Astrocyte of the cerebellum (primary cell): ENCODE results near the gene RNF6.

Experiments
- DNase-seq: peaks from one replicate; pipeline ENCODE4 v3.0.0-alpha.2; 2011; ENCODE audit warnings: low read depth
- H3K4me3 ChIP-seq: 2 replicates; pipeline ENCODE4 v1.5.1; 2011; ENCODE audit warnings: mild to moderate bottlenecking, low read depth, low read length, moderate library complexity
- in situ Hi-C: cut with HindIII; loops from 2 replicates; pipeline ENCODE4 v1.10.0; 2017; ENCODE audit warnings: low sequenced_read_pairs
- TF ChIP-seq, protein P1 (sequence below): IDR thresholded peaks from 2 replicates; pipeline ENCODE4 v1.5.1; 2012; ENCODE audit warnings: low read length, low read depth, moderate library complexity, mild to moderate bottlenecking; ENCODE audit errors: missing control alignments

The RNF6 gene

DNA sequence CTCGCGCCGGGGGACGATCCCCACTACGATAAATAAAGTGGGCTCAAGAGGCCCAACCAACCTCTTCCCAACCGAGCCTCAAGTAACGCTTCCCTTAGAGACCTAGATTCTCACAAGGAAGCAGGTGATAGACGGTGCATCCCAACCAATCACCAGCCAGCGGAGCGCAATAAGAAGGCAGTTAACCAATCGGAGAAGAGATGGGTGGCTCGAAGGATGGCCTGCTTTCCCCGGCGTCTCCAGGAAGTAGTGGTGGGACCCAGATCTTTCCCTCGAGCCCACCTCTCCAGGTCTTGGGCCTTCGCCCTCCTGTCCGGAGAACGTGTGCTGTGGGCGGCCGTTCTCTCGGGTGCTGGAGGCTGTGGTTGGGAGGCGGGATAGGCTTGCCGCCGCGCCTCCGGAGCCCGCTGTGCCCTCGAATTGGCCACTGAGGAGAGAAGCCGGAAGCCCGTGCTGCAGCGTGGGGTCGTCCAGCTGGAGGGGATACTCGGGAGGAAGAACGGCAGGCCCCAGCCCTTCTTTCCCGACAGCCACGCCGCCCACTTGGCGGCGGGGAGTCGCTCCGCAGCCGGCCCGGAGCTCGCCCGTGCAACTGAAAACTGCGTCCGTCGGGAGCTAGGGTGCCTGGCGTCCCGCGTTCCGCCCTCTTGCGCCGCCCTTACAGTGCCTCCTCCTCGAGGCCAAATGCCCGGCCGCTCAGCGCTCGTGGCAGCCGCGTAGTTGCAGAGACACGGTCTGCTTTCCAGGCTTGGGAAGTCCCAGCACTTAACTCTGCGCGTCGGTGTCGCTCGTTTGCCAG lies at the start of gene RNF6:
Gene RNF6 (minus strand): TSS at position 594 of the 799 bp plus-strand sequence. CDS start 2,665 bp downstream, outside the sequence.
- in situ Hi-C loops = no loop called here
- peak; percentile 98 for DNase-seq
- TF ChIP-seq, protein P1, sequence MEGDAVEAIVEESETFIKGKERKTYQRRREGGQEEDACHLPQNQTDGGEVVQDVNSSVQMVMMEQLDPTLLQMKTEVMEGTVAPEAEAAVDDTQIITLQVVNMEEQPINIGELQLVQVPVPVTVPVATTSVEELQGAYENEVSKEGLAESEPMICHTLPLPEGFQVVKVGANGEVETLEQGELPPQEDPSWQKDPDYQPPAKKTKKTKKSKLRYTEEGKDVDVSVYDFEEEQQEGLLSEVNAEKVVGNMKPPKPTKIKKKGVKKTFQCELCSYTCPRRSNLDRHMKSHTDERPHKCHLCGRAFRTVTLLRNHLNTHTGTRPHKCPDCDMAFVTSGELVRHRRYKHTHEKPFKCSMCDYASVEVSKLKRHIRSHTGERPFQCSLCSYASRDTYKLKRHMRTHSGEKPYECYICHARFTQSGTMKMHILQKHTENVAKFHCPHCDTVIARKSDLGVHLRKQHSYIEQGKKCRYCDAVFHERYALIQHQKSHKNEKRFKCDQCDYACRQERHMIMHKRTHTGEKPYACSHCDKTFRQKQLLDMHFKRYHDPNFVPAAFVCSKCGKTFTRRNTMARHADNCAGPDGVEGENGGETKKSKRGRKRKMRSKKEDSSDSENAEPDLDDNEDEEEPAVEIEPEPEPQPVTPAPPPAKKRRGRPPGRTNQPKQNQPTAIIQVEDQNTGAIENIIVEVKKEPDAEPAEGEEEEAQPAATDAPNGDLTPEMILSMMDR = no peak

DNA sequence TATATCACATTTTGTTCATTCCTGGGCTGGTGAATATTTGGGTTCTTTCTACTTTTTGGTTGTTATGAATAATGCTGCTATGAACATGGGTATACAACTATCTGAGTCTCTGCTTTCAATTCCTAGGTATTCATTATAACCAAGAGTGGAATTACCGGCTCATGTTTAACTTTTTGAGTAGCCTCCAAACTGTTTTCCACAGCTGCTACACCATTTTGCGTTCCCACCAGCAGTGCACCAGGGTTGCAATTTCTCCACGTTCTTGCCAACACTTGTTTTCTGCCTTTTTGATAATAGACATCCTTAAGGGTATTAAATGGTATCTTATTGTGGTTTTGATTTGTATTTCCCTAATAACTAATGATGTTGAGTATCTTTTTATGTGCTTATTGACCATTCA lies 48.6 kb upstream of the RNF6 start:
- no peak overlapping the region for H3K4me3 ChIP-seq
- DNase-seq = no peak
- TF ChIP-seq, protein P1 = no peak
- in situ Hi-C loops = no loop called here

More for the DNA sequence above, at the start of gene RNF6:
- H3K4me3 ChIP-seq = peak within 1 kb of the TSS; percentile 77

DNA sequence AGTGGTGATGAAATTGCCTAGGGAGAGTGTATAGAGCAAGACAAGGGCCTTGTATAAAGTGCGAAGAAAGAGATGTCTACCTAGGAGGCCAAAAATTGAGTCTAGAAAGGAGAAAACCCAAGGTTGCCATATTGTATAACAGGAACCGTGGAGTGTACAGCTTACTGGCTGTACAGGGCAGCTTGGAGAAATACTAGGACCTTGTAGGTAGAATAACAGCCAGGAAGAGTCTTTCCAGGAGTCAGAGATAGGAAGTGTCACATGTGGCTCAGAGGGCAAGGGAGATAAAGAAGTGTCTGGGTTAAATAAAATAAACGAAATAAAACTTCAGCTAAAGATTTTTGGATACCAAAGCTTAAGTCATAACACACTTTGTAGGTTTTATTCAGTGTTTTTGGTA lies 44.2 kb upstream of the RNF6 start:
- TF ChIP-seq, protein P1 = no peak
- DNase-seq = no peak
- H3K4me3 ChIP-seq = no peak overlapping the region
- in situ Hi-C loops = no loop called here

DNA sequence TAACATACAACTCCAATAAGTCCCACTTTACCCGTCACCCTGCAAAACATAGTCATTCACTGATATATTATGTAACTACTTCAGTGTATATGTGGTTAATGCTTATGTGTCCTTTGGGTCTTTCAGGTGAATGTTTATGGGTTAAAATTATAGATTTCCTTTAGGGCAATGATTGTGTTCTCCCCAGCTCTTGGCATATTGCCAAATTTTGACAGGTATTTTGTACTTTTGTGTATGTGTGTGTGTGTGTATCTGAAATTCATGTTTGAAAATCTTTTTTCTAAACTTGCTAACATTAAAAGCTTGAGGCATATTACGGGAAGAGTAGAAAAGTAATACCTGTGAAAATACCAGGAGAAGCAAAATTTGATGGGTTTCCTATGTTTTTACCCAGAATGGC lies 40.0 kb upstream of the RNF6 start:
- TF ChIP-seq, protein P1 = no peak
- H3K4me3 ChIP-seq = no peak overlapping the region
- in situ Hi-C loops = no loop called here
- DNase-seq = no peak

GRCh38 chr13:26259634-26260033 lies 37.5 kb upstream of the RNF6 start:
- H3K4me3 ChIP-seq = no peak overlapping the region
- in situ Hi-C loops = no loop called here
- TF ChIP-seq, protein P1 = no peak
- DNase-seq = no peak

GRCh38 chr13:26257049-26257448 lies 34.9 kb upstream of the RNF6 start:
- TF ChIP-seq, protein P1 = no peak
- in situ Hi-C loops = no loop called here
- no peak overlapping the region for H3K4me3 ChIP-seq
- no peak for DNase-seq
